OCI-LY1 (cell line): ENCODE measurements around the gene TIAM1.

Source experiments
- EZH2 ChIP-seq: fragments of 200-600 bp; sonication (generic), shearing (Covaris generic); IDR thresholded peaks from 2 replicates; pipeline ENCODE4 v1.8.0; 2017; ENCODE audit warnings: borderline replicate concordance, mixed run types, mild to moderate bottlenecking, antibody characterized with exemption, low read length, moderate library complexity, mixed read lengths
- TF ChIP-seq, protein P1 (sequence below): fragments of 200-600 bp; sonication (generic), shearing (Covaris generic); IDR thresholded peaks from 2 replicates; pipeline ENCODE4 v1.5.1; 2017; ENCODE audit warnings: mild to moderate bottlenecking, antibody characterized with exemption, low read length, moderate library complexity, mixed read lengths

DNA sequence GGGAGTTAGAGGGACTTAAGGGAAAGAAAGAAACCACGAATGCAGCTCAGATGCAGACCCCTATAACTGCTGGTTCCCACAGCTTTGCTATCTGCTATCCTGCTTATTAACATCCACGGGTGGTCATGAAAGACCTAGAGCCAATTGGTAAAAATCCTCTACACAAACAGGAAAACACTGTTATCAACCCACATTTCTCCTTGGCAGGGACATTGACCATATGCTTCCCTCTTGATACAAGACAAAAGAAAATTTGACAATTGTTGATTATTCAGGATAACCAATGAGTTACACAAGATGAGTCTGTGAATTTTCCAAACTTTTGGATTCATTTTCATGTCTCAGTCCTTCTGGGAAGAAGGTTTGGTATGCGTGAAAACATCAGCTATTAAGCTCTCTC, 90.4 kb downstream of the TIAM1 start:
- TF ChIP-seq, protein P1, sequence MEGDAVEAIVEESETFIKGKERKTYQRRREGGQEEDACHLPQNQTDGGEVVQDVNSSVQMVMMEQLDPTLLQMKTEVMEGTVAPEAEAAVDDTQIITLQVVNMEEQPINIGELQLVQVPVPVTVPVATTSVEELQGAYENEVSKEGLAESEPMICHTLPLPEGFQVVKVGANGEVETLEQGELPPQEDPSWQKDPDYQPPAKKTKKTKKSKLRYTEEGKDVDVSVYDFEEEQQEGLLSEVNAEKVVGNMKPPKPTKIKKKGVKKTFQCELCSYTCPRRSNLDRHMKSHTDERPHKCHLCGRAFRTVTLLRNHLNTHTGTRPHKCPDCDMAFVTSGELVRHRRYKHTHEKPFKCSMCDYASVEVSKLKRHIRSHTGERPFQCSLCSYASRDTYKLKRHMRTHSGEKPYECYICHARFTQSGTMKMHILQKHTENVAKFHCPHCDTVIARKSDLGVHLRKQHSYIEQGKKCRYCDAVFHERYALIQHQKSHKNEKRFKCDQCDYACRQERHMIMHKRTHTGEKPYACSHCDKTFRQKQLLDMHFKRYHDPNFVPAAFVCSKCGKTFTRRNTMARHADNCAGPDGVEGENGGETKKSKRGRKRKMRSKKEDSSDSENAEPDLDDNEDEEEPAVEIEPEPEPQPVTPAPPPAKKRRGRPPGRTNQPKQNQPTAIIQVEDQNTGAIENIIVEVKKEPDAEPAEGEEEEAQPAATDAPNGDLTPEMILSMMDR, result no peak
- TF ChIP-seq EZH2, result no peak
